Subcutaneous abdominal adipose tissue (tissue), 5 donors: ENCODE results near the gene ACAP2.
A peak's percentile ranks its signal among the peaks of the same experiment; 100 is the strongest.

Experiments used
- H3K27ac ChIP-seq: one replicate; pipeline ENCODE4 v1.7.0; 2013; ENCODE audit warnings: low read depth, mild to moderate bottlenecking, inconsistent platforms, low read length, moderate library complexity
- H3K27me3 ChIP-seq, 5 donors: one replicate each; pipeline ENCODE4 v1.7.0; 2013; ENCODE audit warnings: low read length in 5 of 5, inconsistent platforms in 1 of 5; ENCODE audit not compliant: control insufficient read depth in 5 of 5, insufficient read depth in 4 of 5
- H3K36me3 ChIP-seq, 5 donors: one replicate each; pipeline ENCODE4 v1.7.0; 2013; ENCODE audit warnings: low read length in 5 of 5; ENCODE audit not compliant: control insufficient read depth in 5 of 5, insufficient read depth in 5 of 5
- H3K4me1 ChIP-seq, 5 donors: one replicate each; pipeline ENCODE4 v1.7.0; 2013; ENCODE audit warnings: low read length in 5 of 5, mild to moderate bottlenecking in 3 of 5, moderate library complexity in 1 of 5; ENCODE audit not compliant: control insufficient read depth in 5 of 5, insufficient read depth in 5 of 5
- H3K4me3 ChIP-seq, 5 donors: one replicate each; pipeline ENCODE4 v1.7.0; 2013; ENCODE audit warnings: low read length in 5 of 5, low read depth in 1 of 5
- H3K9ac ChIP-seq, 5 donors: one replicate each; pipeline ENCODE4 v1.7.0; 2013; ENCODE audit warnings: low read length in 5 of 5, mild to moderate bottlenecking in 4 of 5, moderate library complexity in 3 of 5
- H3K9me3 ChIP-seq, 5 donors: one replicate each; pipeline ENCODE4 v1.7.0; 2013; ENCODE audit warnings: low read length in 5 of 5; ENCODE audit not compliant: control insufficient read depth in 5 of 5
- donor health status: healthy.
- donor health status: healthy.
- donor health status: healthy.
- donor health status: healthy.
- donor health status: healthy.

The ACAP2 gene

DNA sequence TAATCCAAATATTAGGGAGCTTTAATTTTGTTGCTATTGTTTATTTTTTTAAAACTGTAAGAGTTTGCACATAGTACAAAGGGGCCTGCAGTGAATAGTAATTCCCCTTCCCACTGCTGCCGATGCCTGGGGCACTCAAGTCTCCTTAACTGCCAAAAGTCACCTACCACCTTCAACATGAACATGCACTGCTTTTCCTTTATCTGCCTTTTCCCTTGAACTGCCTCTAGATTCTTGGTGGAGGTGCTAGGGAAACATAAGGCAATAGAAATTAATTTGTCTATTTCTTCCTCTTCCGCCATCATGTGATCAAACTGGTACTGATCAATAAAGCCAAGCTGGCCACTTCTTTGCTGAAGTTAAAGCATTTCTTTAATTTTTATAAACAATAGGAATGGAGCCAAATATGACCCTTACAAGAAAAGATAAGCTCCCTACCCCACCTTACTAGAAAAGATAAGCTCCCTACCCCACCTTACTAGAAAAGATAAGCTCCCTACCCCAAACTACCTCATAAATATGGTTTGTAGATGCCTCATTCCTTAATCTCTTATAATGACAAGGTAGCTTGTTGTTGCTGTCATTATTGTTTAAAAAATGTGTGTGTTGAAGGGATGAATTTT, 17.4 kb upstream of the ACAP2 start:
- H3K27ac ChIP-seq: no peak overlapping the region
- H3K36me3 ChIP-seq: no peaks in the 10 kb centered on the region
- H3K4me1 ChIP-seq: peaks cover 0 to 3% (median 0%) of the 10 kb centered on the region in 5 donors
- no peaks in the 10 kb centered on the region for H3K9me3 ChIP-seq
- H3K4me3 ChIP-seq: no peak overlapping the region
- H3K27me3 ChIP-seq: no peaks in the 10 kb centered on the region
- no peak overlapping the region for H3K9ac ChIP-seq

DNA sequence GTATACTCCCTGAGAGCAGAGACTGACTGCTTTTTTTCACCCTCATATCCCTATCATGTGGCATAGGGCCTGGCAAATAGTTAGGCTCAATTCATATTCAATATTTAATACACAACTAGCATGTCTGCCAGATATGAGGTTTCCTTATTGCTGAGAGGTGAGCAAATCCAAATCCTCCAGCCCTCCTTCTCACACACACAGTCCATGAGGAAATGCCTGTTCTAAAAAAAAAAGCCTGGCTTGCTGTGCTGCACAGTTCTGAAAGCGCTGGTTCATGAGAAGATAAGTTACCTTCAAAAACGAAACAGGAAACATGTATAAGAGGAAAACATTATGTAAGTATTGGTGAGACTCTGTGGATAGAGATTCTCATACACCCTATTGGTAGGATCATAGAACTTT, 15.5 kb upstream of the ACAP2 start:
- H3K36me3 ChIP-seq: no peaks in the 10 kb centered on the region
- H3K4me1 ChIP-seq: peaks cover 0 to 3% (median 0%) of the 10 kb centered on the region in 5 donors
- H3K27ac ChIP-seq: no peak overlapping the region
- H3K9ac ChIP-seq: no peak overlapping the region
- no peaks in the 10 kb centered on the region for H3K27me3 ChIP-seq
- no peak overlapping the region for H3K4me3 ChIP-seq
- H3K9me3 ChIP-seq: peaks cover 0 to 3% (median 0%) of the 10 kb centered on the region in 5 donors

DNA sequence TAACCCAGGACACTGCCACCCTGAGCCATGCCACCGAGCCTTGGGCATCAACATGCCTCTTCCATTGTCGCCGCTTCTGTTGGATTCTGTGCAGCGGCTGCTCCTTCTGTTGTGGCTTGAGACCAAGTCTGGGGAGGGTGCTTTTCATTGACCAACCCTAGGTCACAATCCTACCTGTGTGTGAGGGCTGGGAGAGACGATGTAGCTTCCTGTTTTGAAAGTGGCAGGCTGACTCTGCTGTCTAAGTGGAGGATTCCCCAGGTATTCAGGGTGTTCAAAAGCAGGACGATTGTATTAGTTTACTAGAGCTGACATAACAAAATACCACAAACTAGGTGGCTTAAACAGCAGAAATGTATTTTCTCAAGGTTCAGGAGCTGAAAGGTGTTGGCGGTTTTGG, 13.0 kb upstream of the ACAP2 start:
- no peak overlapping the region for H3K27ac ChIP-seq
- H3K27me3 ChIP-seq: no peaks in the 10 kb centered on the region
- no peak overlapping the region for H3K9ac ChIP-seq
- peaks cover 0 to 3% (median 0%) of the 10 kb centered on the region in 5 donors for H3K9me3 ChIP-seq
- H3K36me3 ChIP-seq: no peaks in the 10 kb centered on the region
- no peak overlapping the region for H3K4me3 ChIP-seq
- H3K4me1 ChIP-seq: peaks cover 3 to 8% (median 6%) of the 10 kb centered on the region in 5 donors

DNA sequence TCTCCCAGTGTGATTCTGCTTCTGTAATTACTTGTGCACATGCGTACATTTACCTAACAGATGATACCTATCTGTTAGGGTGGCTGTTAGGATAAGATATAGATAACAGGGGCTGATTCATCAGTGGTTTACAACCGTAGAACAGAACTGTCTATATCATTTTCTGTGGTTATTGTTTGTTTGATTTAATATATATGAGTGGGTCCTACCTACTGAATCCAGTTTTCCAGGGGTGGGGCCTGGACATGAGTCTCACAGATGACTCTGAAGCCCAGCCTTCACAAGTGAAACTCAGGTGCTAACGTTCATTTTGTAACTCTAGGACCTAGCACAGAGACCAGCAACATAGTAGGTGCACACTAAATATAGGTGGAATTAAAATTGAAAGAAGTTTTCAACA, 10.4 kb upstream of the ACAP2 start:
- H3K9ac ChIP-seq: no peak overlapping the region
- H3K27ac ChIP-seq: no peak overlapping the region
- H3K27me3 ChIP-seq: no peaks in the 10 kb centered on the region
- H3K9me3 ChIP-seq: peaks cover 0 to 3% (median 0%) of the 10 kb centered on the region in 5 donors
- H3K36me3 ChIP-seq: no peaks in the 10 kb centered on the region
- H3K4me3 ChIP-seq: no peak overlapping the region
- H3K4me1 ChIP-seq: peaks cover 3 to 13% (median 11%) of the 10 kb centered on the region in 5 donors

DNA sequence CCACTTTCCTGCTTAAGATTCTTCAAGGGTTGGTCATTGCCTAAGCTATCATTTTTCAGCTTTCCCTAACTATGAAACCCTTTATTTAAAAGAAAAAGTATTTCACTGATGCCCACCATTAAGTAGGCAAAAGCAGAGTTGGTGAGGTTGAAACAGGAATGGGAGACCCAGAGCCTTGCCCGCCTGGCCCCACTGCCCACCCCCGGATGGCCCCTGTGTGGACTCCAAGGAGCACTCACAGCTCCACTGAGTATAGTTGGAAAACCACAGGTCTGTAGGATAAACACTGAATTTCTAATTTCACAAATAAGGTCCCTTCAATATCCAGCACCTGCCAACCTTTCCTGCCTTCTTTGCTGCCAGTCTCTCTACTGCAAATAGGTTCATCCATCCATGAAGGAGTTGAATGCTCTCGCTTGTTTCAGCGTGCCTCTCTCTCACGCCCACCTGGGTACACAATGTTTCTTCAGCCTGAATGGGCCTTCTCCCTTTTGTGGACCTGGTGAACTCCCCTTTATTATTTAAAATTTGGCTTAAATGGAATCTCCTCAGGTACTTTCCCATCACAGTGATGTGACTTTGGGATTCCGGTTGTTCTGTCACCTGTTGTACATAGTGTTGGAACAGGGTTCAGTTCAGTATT, 8.7 kb upstream of the ACAP2 start:
- H3K4me1 ChIP-seq: peaks cover 3 to 13% (median 11%) of the 10 kb centered on the region in 5 donors
- H3K36me3 ChIP-seq: no peaks in the 10 kb centered on the region
- peaks cover 0 to 3% (median 0%) of the 10 kb centered on the region in 5 donors for H3K9me3 ChIP-seq
- H3K27ac ChIP-seq: peak overlapping the region; percentile 65
- no peak overlapping the region for H3K9ac ChIP-seq
- no peaks in the 10 kb centered on the region for H3K27me3 ChIP-seq
- no peak overlapping the region for H3K4me3 ChIP-seq

DNA sequence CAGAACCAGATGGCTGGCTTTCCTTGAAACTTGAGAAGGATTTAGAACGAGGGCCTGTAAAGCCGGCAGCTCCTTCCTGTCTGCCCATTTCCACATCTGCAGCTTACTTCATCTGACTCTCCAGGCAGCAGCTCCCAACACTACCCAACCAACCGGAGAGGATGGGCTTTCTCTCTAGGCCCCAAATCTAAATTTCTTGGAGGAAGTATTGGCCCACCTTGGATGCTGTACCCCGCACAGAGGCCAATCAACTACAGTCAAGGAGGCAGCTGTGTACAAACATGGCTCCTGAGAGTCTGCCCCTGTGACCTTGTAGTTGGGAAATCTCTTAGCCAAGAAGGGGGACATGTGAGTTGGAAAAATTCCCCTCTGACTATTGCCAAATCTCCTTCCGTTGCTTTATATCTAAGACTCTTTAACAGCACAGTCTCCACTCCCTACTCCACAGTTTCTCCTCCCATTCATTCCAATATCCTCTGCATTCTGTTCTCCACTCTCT, 8.0 kb upstream of the ACAP2 start:
- Histone ChIP-seq H3K9me3 (peaks cover 0 to 3% (median 0%) of the 10 kb centered on the region in 5 donors), H3K4me1 (peaks cover 3 to 13% (median 11%) of the 10 kb centered on the region in 5 donors), H3K27ac (peak overlapping the region; percentile 65), H3K36me3 (no peaks in the 10 kb centered on the region), H3K4me3 (no peak overlapping the region), H3K27me3 (no peaks in the 10 kb centered on the region), H3K9ac (no peak overlapping the region)

DNA sequence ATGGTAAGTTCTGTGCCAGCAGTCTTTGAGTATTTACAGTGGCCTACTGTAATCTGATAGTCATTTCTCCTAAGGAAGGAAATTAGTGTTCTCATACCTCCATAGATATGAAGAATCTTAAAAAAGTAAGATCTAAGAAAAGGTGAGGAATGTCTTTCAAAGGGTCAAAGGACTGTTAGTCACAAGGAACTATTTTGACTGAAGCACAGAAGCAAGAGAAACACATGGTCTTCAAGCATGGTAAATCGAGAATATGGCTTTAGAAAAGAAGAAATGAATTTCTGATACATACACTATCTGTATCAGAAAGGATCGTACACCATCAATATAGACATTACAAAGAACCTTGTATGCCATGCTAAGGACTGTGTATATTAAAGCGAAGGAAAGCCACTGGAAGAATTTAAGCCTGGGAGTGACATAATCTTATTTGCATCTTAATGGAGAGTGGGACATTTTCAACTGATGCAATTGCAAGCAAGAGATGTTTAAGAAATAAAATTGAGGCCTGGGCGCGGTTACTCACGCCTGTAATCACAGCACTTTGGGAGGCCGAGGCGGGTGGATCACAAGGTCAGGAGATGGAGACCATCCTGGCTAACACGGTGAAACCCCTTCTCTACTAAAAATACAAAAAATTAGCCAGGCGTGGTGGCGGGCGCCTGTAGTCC, 5.5 kb upstream of the ACAP2 start:
- H3K4me3 ChIP-seq: no peak overlapping the region
- peaks cover 6 to 18% (median 17%) of the 10 kb centered on the region in 5 donors for H3K4me1 ChIP-seq
- H3K27ac ChIP-seq: no peak overlapping the region
- no peaks in the 10 kb centered on the region for H3K9me3 ChIP-seq
- no peaks in the 10 kb centered on the region for H3K27me3 ChIP-seq
- H3K9ac ChIP-seq: no peak overlapping the region
- no peaks in the 10 kb centered on the region for H3K36me3 ChIP-seq

DNA sequence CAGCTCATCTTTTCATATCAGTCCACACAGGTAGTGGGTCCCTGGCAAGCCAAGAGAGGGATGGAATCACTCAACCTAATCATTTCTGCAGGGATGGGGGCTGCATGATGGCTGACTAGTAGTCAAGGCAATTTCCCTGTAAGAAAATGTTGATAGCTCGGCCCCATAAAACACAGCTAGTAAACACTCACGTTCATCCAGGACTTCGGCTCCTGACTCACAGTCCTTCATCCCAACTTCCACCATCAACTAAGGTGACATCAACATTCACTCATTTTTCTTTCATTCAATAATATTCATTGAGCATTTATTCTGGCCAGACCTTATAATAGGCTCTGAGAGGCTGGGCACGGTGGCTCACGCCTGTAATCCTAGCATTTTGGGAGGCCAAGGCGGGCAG, 4.4 kb upstream of the ACAP2 start:
- Histone ChIP-seq H3K27me3 (no peaks in the 10 kb centered on the region), H3K9me3 (no peaks in the 10 kb centered on the region), H3K27ac (no peak overlapping the region), H3K36me3 (no peaks in the 10 kb centered on the region), H3K4me3 (no peak overlapping the region), H3K9ac (no peak overlapping the region), H3K4me1 (peaks cover 7 to 19% (median 19%) of the 10 kb centered on the region in 5 donors)

DNA sequence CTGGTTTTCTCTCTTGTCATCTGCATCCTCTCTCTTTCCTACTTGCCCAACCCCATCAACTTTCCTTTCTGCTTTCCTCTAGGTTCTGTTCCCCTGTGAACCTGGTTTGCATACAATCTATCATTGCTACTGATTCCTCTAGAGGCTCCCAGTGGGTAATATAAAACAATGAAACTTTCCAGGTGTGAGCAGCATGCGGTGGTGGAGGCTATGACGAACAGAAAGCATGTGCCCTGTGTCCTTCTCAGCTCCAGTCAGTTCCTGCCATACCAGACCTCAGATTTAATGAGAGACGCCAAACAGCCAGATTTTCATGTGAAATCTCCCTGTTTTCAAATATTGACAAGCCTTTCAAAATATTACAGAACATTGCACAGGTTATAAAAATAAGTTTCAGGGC, 3.5 kb upstream of the ACAP2 start:
- Histone ChIP-seq H3K27ac (no peak overlapping the region), H3K9me3 (no peaks in the 10 kb centered on the region), H3K36me3 (no peaks in the 10 kb centered on the region), H3K27me3 (no peaks in the 10 kb centered on the region), H3K9ac (no peak overlapping the region), H3K4me3 (no peak overlapping the region), H3K4me1 (peaks cover 7 to 25% (median 24%) of the 10 kb centered on the region in 5 donors)

DNA sequence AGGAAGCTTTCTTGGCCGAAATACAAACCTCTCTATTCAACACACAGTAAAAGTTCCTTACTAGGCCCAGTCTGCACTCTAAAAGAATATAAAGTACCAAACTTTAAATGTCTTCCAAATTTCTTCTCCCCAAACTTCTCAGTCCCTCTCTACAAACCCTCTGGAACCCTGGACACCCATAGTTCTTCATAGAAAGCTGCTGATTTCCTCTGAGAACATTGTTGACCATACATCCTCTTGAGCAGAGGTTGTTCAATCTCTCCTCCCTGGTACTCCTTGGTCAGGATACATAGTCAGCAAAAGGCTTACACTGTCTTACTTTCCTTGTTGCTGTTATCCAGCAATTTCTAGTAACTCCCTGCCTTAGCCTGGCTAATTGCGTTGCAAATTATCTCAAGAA, 3.1 kb upstream of the ACAP2 start:
- Histone ChIP-seq H3K4me3 (no peak overlapping the region), H3K36me3 (no peaks in the 10 kb centered on the region), H3K9me3 (no peaks in the 10 kb centered on the region)

More for the DNA sequence above, 3.1 kb upstream of the ACAP2 start:
- Histone ChIP-seq H3K4me1 (peaks cover 5 to 26% (median 24%) of the 10 kb centered on the region in 5 donors), H3K9ac (no peak overlapping the region), H3K27ac (no peak overlapping the region), H3K27me3 (no peaks in the 10 kb centered on the region)
